K562 (cell line): Measurements from ENCODE around the gene UGT1A10. TPM values are rescaled to one million over a fixed set of nuclear protein-coding genes. Genes with fewer than 3 reads are reported as not detected.

Experiments
- ATAC-seq: fragments of 200-7000 bp; cut with Tn5 transposase; 3 replicates; pipeline ENCODE4 v1.9.1; 2020; ENCODE audit warnings: moderate library complexity
- BruUV-seq: library from RNA; stranded (reverse); fragments of 400-500 nt; replicated peaks from 2 replicates; lab custom pipeline; 2021; lab: Mats Ljungman, UMichigan
- CTCF ChIA-PET: fragments of 300-600 bp; formaldehyde crosslinking; extraction: SDS; loops from one replicate; lab custom pipeline; 2021; ENCODE audit warnings: low intra/inter-chr PET ratio; lab: Yijun Ruan, JAX
- POLR2A ChIA-PET: fragments of 300-600, 350-650 bp; sonication (Branson Sonifier 250); formaldehyde crosslinking; extraction: SDS; loops from one replicate; lab custom pipeline; 2021; ENCODE audit warnings: antibody characterized with exemption, inconsistent platforms; lab: Yijun Ruan, JAX
- DNase-seq, 4 experiments: peaks; one replicate each; pipeline versions ENCODE4 v3.0.0 to v3.0.0-alpha.2; 2011 to 2018; ENCODE audit warnings: low spot score in 3 of 4, mixed read lengths in 3 of 4; ENCODE audit errors: extremely low read depth in 1 of 4
- FAIRE-seq: peaks from 2 replicates; lab custom pipeline; 2011; peaks lifted over from hg19 to GRCh38; lab: Jason Lieb, UNC
- H2AFZ ChIP-seq: 2 replicates; pipeline ENCODE4 v1.6.0; 2011; ENCODE audit warnings: low read depth, low read length, control low read depth, inconsistent platforms
- H3K27ac ChIP-seq: fragments of 200-600 bp; 3 replicates; pipeline ENCODE4 v1.8.0; 2011; ENCODE audit warnings: low read depth, mild to moderate bottlenecking, control low read depth, inconsistent platforms, low read length, moderate library complexity, mixed read lengths; ENCODE audit errors: extremely low read depth
- H3K27me3 ChIP-seq, 2 experiments: fragments of 300-600 bp in 1 of 2; 2 replicates in 1 of 2; 3 replicates in 1 of 2; pipeline versions ENCODE4 v1.6.0 to v1.8.0; 2011; ENCODE audit warnings: inconsistent platforms in 2 of 2, low read length in 2 of 2, mild to moderate bottlenecking in 1 of 2, mixed read lengths in 1 of 2, moderate library complexity in 1 of 2; ENCODE audit not compliant: control insufficient read depth in 2 of 2, insufficient read depth in 2 of 2
- H3K36me3 ChIP-seq: fragments of 300-600 bp; 3 replicates; pipeline ENCODE4 v1.8.0; 2011; ENCODE audit warnings: mild to moderate bottlenecking, low read length, inconsistent platforms; ENCODE audit not compliant: control insufficient read depth, insufficient read depth
- H3K4me1 ChIP-seq, 2 experiments: fragments of 200-600 bp in 1 of 2; replicated peaks in 1 of 2; 2 replicates in 1 of 2; 3 replicates in 1 of 2; pipeline versions ENCODE4 v1.5.1 to v1.8.0; 2011; ENCODE audit warnings: inconsistent platforms in 2 of 2, low read length in 2 of 2, mild to moderate bottlenecking in 1 of 2, mixed read lengths in 1 of 2, moderate library complexity in 1 of 2; ENCODE audit not compliant: control insufficient read depth in 2 of 2, insufficient read depth in 2 of 2
- H3K4me2 ChIP-seq: 2 replicates; pipeline ENCODE4 v1.6.1; 2011; ENCODE audit warnings: low read length, control low read depth, inconsistent platforms, mixed read lengths; ENCODE audit not compliant: insufficient read depth
- H3K4me3 ChIP-seq: fragments of 200-600 bp; sonication (generic), shearing (Covaris generic); 2 replicates; pipeline ENCODE4 v1.5.1; 2016; ENCODE audit warnings: control low read depth, inconsistent platforms
- H3K79me2 ChIP-seq: fragments of 200-600 bp; 3 replicates; pipeline ENCODE4 v1.8.0; 2011; ENCODE audit warnings: low read length, inconsistent platforms; ENCODE audit not compliant: control insufficient read depth, insufficient read depth
- H3K9ac ChIP-seq, 2 experiments: 2 replicates each; pipeline versions ENCODE4 v1.6.0 to v1.6.1; 2011; ENCODE audit warnings: low read depth in 2 of 2, low read length in 2 of 2, control low read depth in 1 of 2, inconsistent platforms in 1 of 2, mild to moderate bottlenecking in 1 of 2, mixed read lengths in 1 of 2; ENCODE audit not compliant: insufficient read depth in 1 of 2
- H3K9me1 ChIP-seq: one replicate; pipeline ENCODE4 v1.6.0; 2011; ENCODE audit warnings: inconsistent platforms, mild to moderate bottlenecking, low read length, moderate library complexity; ENCODE audit not compliant: control insufficient read depth, insufficient read depth
- H3K9me3 ChIP-seq: replicated peaks from 2 replicates; pipeline ENCODE4 v1.5.1; 2011; ENCODE audit warnings: low read depth, low read length, inconsistent platforms; ENCODE audit not compliant: control insufficient read depth, insufficient read depth
- H4K20me1 ChIP-seq: replicated peaks from 2 replicates; pipeline ENCODE4 v1.6.1; 2011; ENCODE audit warnings: low read length, inconsistent platforms, mixed read lengths; ENCODE audit not compliant: control insufficient read depth, insufficient read depth
- DDX20 ChIP-seq: fragments of 450-650 bp; IDR thresholded peaks from 2 replicates; pipeline ENCODE4 v1.6.1; 2016; ENCODE audit warnings: missing genetic modification characterization, low read depth, mild to moderate bottlenecking, missing compliant biosample characterization, moderate library complexity
- DEAF1 ChIP-seq: fragments of 450-650 bp; formaldehyde crosslinking; IDR thresholded peaks from 2 replicates; pipeline ENCODE4 v1.4.0; 2020; ENCODE audit warnings: mild to moderate bottlenecking, moderate library complexity
- E2F8 ChIP-seq: fragments of 450-650 bp; IDR thresholded peaks from 2 replicates; pipeline ENCODE4 v1.7.1; 2018; ENCODE audit warnings: mild to moderate bottlenecking, low read depth; ENCODE audit not compliant: partially characterized antibody
- EWSR1 ChIP-seq: fragments of 450-650 bp; IDR thresholded peaks from 2 replicates; pipeline ENCODE4 v1.6.1; 2018; ENCODE audit warnings: borderline replicate concordance, mild to moderate bottlenecking, low read depth, moderate library complexity; ENCODE audit not compliant: partially characterized antibody
- GABPB2 ChIP-seq: fragments of 250-450 bp; sonication (Bioruptor Pico); conservative IDR thresholded peaks from 2 replicates; pipeline ENCODE4 v1.5.1; 2021; ENCODE audit warnings: mild to moderate bottlenecking
- GATA2 ChIP-seq: sonication (generic); formaldehyde crosslinking; IDR thresholded peaks from 2 replicates; pipeline ENCODE4 v1.4.0; 2020; ENCODE audit warnings: mild to moderate bottlenecking, missing genetic modification reagents
- NFRKB ChIP-seq: fragments of 450-650 bp; IDR thresholded peaks from 2 replicates; pipeline ENCODE4 v1.6.1; 2016; ENCODE audit warnings: low read depth
- NFYB ChIP-seq: IDR thresholded peaks from 2 replicates; pipeline ENCODE4 v1.6.1; 2011; ENCODE audit warnings: mild to moderate bottlenecking, moderate library complexity; ENCODE audit not compliant: insufficient read length; ENCODE audit errors: extremely low read depth
- SLC30A9 ChIP-seq: fragments of 250-450 bp; sonication (Bioruptor Pico); IDR thresholded peaks from 2 replicates; pipeline ENCODE4 v1.8.0; 2022; ENCODE audit warnings: mild to moderate bottlenecking, moderate library complexity
- SREBF2 ChIP-seq: sonication (generic); formaldehyde crosslinking; IDR thresholded peaks from 2 replicates; pipeline ENCODE4 v1.4.0; 2020; ENCODE audit warnings: mild to moderate bottlenecking, missing genetic modification reagents
- ZBED1 ChIP-seq: IDR thresholded peaks from 2 replicates; pipeline ENCODE4 v1.6.1; 2014
- ZEB2 ChIP-seq: fragments of 450-650 bp; IDR thresholded peaks from 2 replicates; pipeline ENCODE4 v1.6.1; 2016
- ZNF212 ChIP-seq: fragments of 450-650 bp; formaldehyde crosslinking; IDR thresholded peaks from 2 replicates; pipeline ENCODE4 v1.4.0; 2020; ENCODE audit warnings: mild to moderate bottlenecking
- ZNF277 ChIP-seq: fragments of 250-450 bp; sonication (Bioruptor Pico); IDR thresholded peaks from 2 replicates; pipeline ENCODE4 v1.8.0; 2022; ENCODE audit warnings: inconsistent platforms, mild to moderate bottlenecking, moderate library complexity, borderline replicate concordance
- WGBS: fragments of 100-300 bp; shearing (Covaris generic); methylation state at CpG from one replicate; pipeline ENCODE4 v1.1.6; 2016; ENCODE audit warnings: low coverage, mixed read lengths; ENCODE audit not compliant: insufficient coverage; ENCODE audit errors: missing lambda C conversion rate; 5-methylcytosine and 5-hydroxymethylcytosine counted together
- in situ Hi-C: fragments of 300-500 bp; cut with MboI; formaldehyde crosslinking; loops from 4 replicates; pipeline ENCODE4 v1.15.0; 2018; ENCODE audit warnings: inconsistent platforms, mixed read lengths
- intact Hi-C: fragments of 100-400 bp; cut with micrococcal nuclease; formaldehyde crosslinking; loops from 2 replicates; pipeline ENCODE4 v1.14.2; 2022
- polyA plus RNA-seq, 8 experiments: library from polyadenylated mRNA; depleted of rRNA in 4 of 8; stranded (reverse) in 5 of 8; unstranded in 3 of 8; fragments of >200 nt; fragmentation: Nextera tagmentation in 2 of 8; fragmentation: Illumina TruSeq in 1 of 8; extraction: Ambion mirVana in 2 of 8; extraction: Trizol in 1 of 8; gene quantifications; 2 replicates each; pipeline versions ENCODE4 v1.2.1 to v1.2.3, GENCODE V29; 2011 to 2014; ENCODE audit warnings: inconsistent platforms in 1 of 8, missing spikeins in 1 of 8
- total RNA-seq, 7 experiments: library from RNA; depleted of rRNA in 6 of 7; stranded (reverse); fragments of >200 nt in 6 of 7; fragmentation: Illumina TruSeq in 2 of 7; extraction: Trizol in 2 of 7; gene quantifications; 2 replicates each; pipeline versions ENCODE4 v1.2.1 to v1.2.3, GENCODE V29; 2011 to 2021; ENCODE audit warnings: low replicate concordance in 1 of 7
- TF ChIP-seq, protein P1 (sequence below): fragments of 450-650 bp; IDR thresholded peaks from one replicate; pipeline ENCODE4 v1.6.1; 2018; ENCODE audit warnings: mild to moderate bottlenecking, moderate library complexity; ENCODE audit not compliant: partially characterized antibody

The UGT1A10 gene
- total and polyA plus RNA-seq, 9 of the 15 experiments (the other 6 are each of a cell fraction or from before 2014, with no cell fraction given): not detected

- POLR2A ChIA-PET: no interaction called here
- in situ Hi-C loops: no loop called here
Measured at GRCh38 chr2:233792720-233793119, 156.5 kb downstream of the UGT1A10 start.

More at GRCh38 chr2:233792720-233793119, 156.5 kb downstream of the UGT1A10 start:
- no peaks in the 10 kb centered on the region for H3K9me1 ChIP-seq
- intact Hi-C loops: no loop called here
- ATAC-seq (no peak), DNase-seq (no peak)
- H3K4me1 ChIP-seq: no peaks in the 10 kb centered on the region; a peak in 1 of 5 replicates
- CTCF ChIA-PET: no interaction called here
- TF ChIP-seq ZNF277 (CRISPR knock-in tag) (no peak), GABPB2 (CRISPR knock-in tag) (no peak), ZNF212 (CRISPR knock-in tag) (no peak), ZEB2 (no peak), ZBED1 (no peak), DEAF1 (CRISPR knock-in tag) (no peak), SLC30A9 (CRISPR knock-in tag) (no peak), NFYB (no peak), EWSR1 (no peak), SREBF2 (CRISPR knock-in tag) (no peak), DDX20 (tag) (no peak), GATA2 (CRISPR knock-in tag) (no peak), E2F8 (no peak), NFRKB (no peak)
- TF ChIP-seq, protein P1, sequence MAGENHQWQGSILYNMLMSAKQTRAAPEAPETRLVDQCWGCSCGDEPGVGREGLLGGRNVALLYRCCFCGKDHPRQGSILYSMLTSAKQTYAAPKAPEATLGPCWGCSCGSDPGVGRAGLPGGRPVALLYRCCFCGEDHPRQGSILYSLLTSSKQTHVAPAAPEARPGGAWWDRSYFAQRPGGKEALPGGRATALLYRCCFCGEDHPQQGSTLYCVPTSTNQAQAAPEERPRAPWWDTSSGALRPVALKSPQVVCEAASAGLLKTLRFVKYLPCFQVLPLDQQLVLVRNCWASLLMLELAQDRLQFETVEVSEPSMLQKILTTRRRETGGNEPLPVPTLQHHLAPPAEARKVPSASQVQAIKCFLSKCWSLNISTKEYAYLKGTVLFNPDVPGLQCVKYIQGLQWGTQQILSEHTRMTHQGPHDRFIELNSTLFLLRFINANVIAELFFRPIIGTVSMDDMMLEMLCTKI: no peak
- TF ChIP-seq, all 486 proteins: peak for 0
- no peak for FAIRE-seq
- H3K4me3 ChIP-seq: no peak overlapping the region
- no peak overlapping the region for H3K27ac ChIP-seq
- no peak overlapping the region for H2AFZ ChIP-seq
- no peaks in the 10 kb centered on the region for H4K20me1 ChIP-seq
- peaks cover 0 to 44% of the 10 kb centered on the region in 2 experiments; a peak in 2 of 5 replicates for H3K27me3 ChIP-seq
- no peaks in the 10 kb centered on the region for H3K79me2 ChIP-seq
- WGBS: 31% methylated on average over 7 of the region's 7 CpGs
- no peak overlapping the region for H3K4me2 ChIP-seq
- no peak overlapping the region for H3K9ac ChIP-seq
- H3K36me3 ChIP-seq: no peaks in the 10 kb centered on the region
- no TSS peak for BruUV-seq
- H3K9me3 ChIP-seq: no peaks in the 10 kb centered on the region
